Measurements from ENCODE around the gene ZNF816.
"Not testable (repeated sequence)": the region's sequence is repeated elsewhere in the genome, so short reads cannot be mapped to it uniquely, and the experiment has no call there.

ZNF816 gene

GRCh38 chr19:52924641-52925040 is 38.0 kb downstream of the ZNF816 start:
- DNase-seq (ENCODE audit: low spot score) = not testable (repeated sequence)

GRCh38 chr19:52923778-52924593 is 38.7 kb downstream of the ZNF816 start:
- peak; percentile 44 for DNase-seq (ENCODE audit: low spot score)

- peak; percentile 87 for DNase-seq (ENCODE audit: low spot score)
These were observed 39.6 kb downstream of the ZNF816 start, which contains the start of gene ZNF888 for GRCh38 chr19:52922841-52923777. Gene ZNF888, minus strand, starts transcription at chr19:52923428. Its CDS starts 5,555 bp downstream, at chr19:52917873.

- DNase-seq (ENCODE audit: low spot score) = no peak
These were observed 45.1 kb downstream of the ZNF816 start for GRCh38 chr19:52917531-52917930.

- DNase-seq (ENCODE audit: low spot score) = no peak
These were observed 52.0 kb downstream of the ZNF816 start for GRCh38 chr19:52910648-52911047.

- DNase-seq (ENCODE audit: low spot score) = not testable (repeated sequence)
These were observed 58.5 kb downstream of the ZNF816 start for GRCh38 chr19:52904052-52904780.

GRCh38 chr19:52901842-52902241 is 60.8 kb downstream of the ZNF816 start:
- no peak for DNase-seq (ENCODE audit: low spot score)
